AG04449 (cell line): ENCODE results near the gene AP5Z1.

Source experiments
- CTCF ChIA-PET: fragments of 350-600 bp; formaldehyde crosslinking; extraction: SDS; loops from one replicate; lab custom pipeline; 2021; ENCODE audit warnings: antibody characterized with exemption; lab: Yijun Ruan, JAX
- POLR2A ChIA-PET: fragments of 400-600, 350-600 bp; formaldehyde crosslinking; extraction: SDS; loops from one replicate; lab custom pipeline; 2020; ENCODE audit warnings: antibody characterized with exemption, inconsistent platforms; lab: Yijun Ruan, JAX
- DNase-seq: peaks from one replicate; pipeline ENCODE4 v3.0.0-alpha.2; 2010; ENCODE audit warnings: low read depth, low spot score
- H3K4me3 ChIP-seq: 2 replicates; pipeline ENCODE4 v1.5.1; 2011; ENCODE audit warnings: low read depth, mild to moderate bottlenecking, control low read depth, low read length
- CTCF ChIP-seq: IDR thresholded peaks from one replicate; pipeline ENCODE4 v1.5.1; 2011; ENCODE audit warnings: mild to moderate bottlenecking, moderate library complexity, low read length, control low read depth, inconsistent platforms; ENCODE audit not compliant: insufficient read depth; ENCODE audit errors: missing control alignments

Gene AP5Z1

DNA sequence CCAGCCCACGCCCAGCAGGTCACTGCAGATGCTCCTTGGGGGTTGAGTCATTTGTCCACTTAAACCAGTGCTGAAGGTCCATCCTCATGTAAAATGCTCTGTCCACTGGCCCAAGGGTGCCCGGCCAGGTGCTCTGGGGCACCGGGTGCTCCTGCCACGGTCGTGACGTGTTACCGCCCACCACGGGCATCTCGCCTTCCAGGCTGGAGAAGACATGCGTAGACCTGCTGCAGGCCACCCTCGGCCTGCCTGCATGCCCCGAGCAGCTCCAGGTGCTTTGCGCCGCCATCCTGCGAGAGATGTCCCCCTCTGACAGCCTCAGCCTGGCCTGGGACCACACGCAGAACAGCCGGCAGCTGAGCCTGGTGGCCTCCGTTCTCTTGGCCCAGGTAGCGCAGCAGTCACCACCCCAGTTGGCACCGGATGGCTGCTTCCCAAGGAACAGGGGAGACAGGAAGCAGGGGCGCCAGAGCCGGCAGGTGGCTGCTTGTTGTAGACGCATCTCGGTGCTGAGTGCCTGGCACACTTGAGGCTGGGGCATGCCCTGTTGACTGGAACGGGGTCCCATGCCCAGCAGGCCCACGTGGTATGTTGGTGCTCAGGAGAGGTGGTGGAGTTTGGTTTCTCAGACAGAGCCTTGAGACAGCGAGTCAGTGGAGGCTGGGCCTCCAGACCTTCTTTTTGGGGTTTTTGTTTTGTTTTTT is 6.1 kb downstream of the AP5Z1 start:
- no peak overlapping the region for H3K4me3 ChIP-seq
- DNase-seq = no peak
- ChIA-PET POLR2A (no interaction called here), CTCF (interaction anchor here (4.5 kb wide), 1 partner anchor 11 kb away, joined by 23 read pairs; no protein-coding TSS in a partner anchor)
- TF ChIP-seq CTCF = no peak

GRCh38 chr7:4782333-4783291 is 7.2 kb downstream of the AP5Z1 start:
- ChIA-PET POLR2A (no interaction called here), CTCF (interaction anchor here (4.5 kb wide), 1 partner anchor 10 kb away, joined by 23 read pairs; no protein-coding TSS in a partner anchor)

GRCh38 chr7:4783292-4783652 is 7.8 kb downstream of the AP5Z1 start:
- no peak for DNase-seq
- ChIA-PET POLR2A (interaction anchor here (1.9 kb wide), 1 partner anchor 8 kb away, joined by 4 read pairs; the partner anchor contains the start of gene AP5Z1), CTCF (interaction anchor here (1.6 to 4.5 kb wide), 2 partner anchors 9 to 15 kb away, joined by 4 to 23 read pairs; no protein-coding TSS in a partner anchor)
- TF ChIP-seq CTCF = no peak
- H3K4me3 ChIP-seq = no peak overlapping the region

More at GRCh38 chr7:4782333-4783291, 7.2 kb downstream of the AP5Z1 start:
- DNase-seq = no peak
- no peak overlapping the region for H3K4me3 ChIP-seq
- no peak for TF ChIP-seq CTCF

GRCh38 chr7:4783762-4784351 is 8.4 kb downstream of the AP5Z1 start:
- POLR2A ChIA-PET = interaction anchor here (1.9 kb wide), 1 partner anchor 8 kb away, joined by 4 read pairs; the partner anchor contains the start of gene AP5Z1
- H3K4me3 ChIP-seq = no peak overlapping the region
- CTCF ChIA-PET = interaction anchor here (1.6 to 4.5 kb wide), 2 partner anchors 9 to 15 kb away, joined by 4 to 23 read pairs; no protein-coding TSS in a partner anchor
- no peak for DNase-seq
- no peak for TF ChIP-seq CTCF

DNA sequence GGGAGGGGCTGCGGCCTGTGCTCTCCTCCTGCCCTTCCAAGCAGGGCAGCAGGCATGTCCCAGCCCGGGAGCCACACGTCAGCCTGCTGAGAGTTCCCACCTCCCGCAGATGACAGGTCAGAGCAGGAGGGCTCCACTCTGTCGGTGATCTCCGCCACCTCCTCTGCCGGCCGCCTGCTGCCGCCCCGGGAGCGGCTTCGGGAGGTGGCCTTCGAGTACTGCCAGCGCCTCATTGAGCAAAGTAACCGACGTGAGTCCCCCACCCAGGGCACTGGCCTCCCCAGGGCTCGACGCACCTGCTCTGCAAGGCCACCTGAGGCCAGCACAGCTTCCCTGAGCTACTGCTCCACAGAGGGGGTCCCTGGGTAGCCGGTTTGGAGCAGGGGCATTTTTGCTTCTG is 9.4 kb downstream of the AP5Z1 start:
- no peak for DNase-seq
- ChIA-PET CTCF (interaction anchor here (1.6 to 4.5 kb wide), 2 partner anchors 8 to 14 kb away, joined by 4 to 23 read pairs; no protein-coding TSS in a partner anchor), POLR2A (interaction anchor here (1.9 kb wide), 1 partner anchor 9 kb away, joined by 4 read pairs; the partner anchor contains the start of gene AP5Z1)
- no peak overlapping the region for H3K4me3 ChIP-seq
- TF ChIP-seq CTCF = no peak
